GM19035 (cell line): ENCODE data around the gene PCBD1.

ENCODE experiments used
- ATAC-seq: cut with Tn5 transposase; IDR thresholded peaks from one replicate; pipeline ENCODE4 v1.9.1; 2021; ENCODE audit not compliant: unreplicated experiment

The PCBD1 gene

DNA sequence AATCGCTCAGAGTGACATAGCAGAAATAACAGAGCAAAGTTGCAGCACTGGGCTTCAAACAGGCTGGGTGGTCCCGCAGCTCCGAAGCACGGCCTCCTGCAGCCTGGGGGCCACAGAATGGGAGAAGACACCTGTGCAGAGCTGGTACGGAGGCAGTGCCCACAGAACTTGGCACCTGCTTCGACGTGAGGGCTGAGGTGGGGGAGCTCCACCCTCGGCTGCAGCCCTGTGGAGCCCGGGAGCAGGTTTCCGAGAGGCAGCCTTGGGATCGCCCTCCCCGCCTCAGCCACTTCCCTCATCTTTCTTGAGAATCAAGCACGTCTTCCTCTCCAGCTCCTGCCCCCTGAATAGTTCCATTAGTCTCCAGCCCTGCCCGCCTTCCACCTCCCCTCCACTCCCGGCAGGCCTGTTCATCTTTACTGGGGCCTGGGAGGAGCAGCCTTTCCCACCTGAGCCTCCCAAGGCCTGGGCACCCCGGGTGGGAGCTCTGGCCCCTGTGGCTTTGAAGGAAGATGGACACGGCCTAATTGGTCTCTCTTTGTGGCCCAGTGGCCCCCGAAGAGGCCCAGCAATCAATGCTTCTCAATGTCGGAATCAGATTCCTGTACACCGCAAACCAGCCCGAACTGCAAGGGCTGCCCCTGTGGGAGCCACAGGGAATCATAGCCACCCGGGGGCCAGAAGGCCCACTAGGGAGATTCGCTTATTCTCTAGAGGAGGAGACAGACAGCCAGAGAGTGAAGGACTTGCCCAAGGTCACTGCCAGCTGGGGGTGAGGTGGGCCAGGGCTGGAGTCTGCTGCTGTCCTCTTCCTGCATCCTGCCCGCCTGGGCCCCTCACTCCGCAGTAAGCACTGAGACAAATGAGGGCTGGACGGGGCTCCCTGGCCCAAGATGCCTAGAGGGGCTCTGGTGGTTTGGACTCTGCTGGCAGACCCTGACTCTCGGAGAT, 17.0 kb upstream of the PCBD1 start:
- no peak for ATAC-seq

GRCh38 chr10:70903262-70903921, 15.0 kb upstream of the PCBD1 start:
- no peak for ATAC-seq

- no peak for ATAC-seq
Observed at GRCh38 chr10:70902661-70903261, 14.4 kb upstream of the PCBD1 start.

GRCh38 chr10:70901276-70901878, 13.0 kb upstream of the PCBD1 start:
- no peak for ATAC-seq

DNA sequence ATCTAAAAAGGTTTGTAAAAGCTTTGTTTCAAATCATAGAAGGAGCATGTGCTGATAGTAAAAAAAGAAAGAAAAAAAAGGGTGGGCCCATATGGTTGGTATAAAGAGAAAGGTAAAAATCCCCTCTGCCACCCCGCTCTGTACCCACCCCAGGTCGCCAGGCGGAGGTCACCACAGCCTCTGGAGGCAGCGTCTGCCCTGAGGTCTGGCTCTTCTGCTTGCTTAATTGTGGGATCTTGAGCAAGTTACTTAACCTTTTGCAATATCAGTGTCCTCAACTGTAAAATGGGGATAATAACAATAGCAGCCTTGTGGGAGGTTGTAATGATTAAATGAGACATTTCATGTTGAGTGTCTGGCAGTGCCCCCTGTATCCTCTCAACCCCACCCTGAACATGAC, 10.7 kb upstream of the PCBD1 start:
- no peak for ATAC-seq

GRCh38 chr10:70898687-70899086, 10.3 kb upstream of the PCBD1 start:
- ATAC-seq, result no peak

- ATAC-seq, result no peak
Observed at GRCh38 chr10:70896551-70896950, 8.2 kb upstream of the PCBD1 start.

DNA sequence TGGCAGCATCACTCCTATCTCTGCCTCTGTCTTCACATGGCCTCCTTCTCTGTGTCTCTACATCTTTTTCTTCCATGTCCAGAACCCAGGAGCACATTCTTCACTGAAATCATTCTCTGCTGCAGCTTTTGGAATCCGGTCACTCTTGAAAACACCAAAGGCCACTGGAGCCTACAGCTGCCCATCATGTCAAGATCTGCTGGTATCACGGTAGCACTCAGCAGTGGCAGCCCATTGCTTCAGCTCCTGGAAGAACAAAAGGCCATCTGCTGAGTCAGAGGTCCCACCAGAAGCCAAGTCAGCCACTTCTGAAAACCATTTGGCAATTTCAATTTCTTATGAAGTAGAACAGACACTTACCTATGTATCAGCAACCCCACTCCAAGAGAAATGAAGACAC, 6.1 kb upstream of the PCBD1 start:
- ATAC-seq, result no peak

DNA sequence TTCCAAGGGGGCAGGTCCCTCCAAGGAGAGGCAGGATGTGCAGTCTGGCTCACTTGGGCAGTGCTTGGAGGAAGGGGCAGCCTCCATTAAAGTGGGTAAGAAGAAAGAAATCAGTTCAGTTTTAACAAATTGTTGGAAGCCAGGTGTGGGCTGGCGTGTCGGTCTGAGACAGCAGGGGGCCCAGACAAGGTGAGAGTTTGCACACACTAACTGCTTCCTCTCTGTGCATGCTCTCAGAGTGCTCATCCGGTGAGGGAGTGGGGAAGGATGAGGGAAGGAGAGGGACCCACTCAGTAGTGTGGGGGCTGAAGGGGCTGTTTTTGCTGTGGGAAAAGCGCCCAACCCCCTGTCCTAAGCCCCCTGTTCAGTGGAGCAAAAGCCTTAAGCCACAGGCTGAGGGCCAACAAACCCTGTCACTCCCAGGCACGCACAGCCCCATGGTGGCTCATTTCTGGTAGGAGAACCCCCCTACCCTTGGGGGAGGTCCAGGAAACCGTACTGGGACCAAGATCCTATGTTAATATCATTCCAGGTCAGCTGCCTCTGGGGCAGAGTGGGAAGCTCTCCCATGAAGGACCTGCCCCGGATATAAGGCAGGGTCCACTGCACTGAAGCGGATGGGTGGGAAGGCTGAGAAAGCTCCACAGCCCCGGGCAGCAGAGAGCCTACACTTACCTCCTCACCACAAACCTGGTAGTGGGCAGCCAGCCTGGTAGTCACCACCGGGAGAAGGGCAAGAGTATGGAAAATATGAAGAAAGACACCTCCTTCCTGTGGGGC, 5.1 kb upstream of the PCBD1 start:
- no peak for ATAC-seq

DNA sequence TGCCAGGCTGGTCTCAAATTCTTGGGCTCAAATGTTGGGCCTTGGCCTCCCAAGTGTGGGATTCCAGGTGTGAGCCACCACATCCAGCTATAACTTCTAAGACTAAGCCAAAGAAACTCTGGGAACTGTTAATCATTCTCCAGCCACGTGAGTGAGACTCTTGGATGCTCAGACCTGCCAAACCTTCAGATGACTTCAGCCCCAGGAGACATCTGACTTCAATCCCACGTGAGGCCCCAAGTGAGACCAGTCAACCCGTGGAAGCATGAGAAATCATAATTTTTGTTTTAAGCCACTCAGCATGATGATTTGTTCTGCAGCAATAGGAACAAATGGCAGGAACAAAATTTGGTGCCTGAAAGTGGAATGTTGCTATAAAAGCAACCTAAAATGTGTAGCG, 4.3 kb upstream of the PCBD1 start:
- ATAC-seq, result no peak

DNA sequence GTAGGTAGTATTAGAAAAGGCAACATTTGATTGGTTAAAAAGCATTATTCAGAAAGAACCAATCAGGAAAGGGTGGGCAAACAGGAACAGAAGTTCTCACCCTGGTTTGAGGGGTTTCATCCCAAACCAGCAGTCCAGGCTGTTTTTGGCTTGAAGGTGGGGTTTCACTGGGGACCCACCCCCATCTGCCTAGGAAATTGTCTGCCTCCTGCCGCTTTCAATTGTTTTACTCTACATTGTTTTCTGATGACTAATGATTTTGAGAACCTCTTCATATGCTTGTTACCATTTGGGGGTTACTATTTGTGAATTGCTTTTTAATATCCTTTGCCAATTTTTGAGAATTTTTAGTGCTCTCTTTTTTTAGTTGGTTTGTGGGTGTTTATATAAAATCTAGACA, 3.3 kb upstream of the PCBD1 start:
- no peak for ATAC-seq

GRCh38 chr10:70890917-70891431, 2.6 kb upstream of the PCBD1 start:
- no peak for ATAC-seq

DNA sequence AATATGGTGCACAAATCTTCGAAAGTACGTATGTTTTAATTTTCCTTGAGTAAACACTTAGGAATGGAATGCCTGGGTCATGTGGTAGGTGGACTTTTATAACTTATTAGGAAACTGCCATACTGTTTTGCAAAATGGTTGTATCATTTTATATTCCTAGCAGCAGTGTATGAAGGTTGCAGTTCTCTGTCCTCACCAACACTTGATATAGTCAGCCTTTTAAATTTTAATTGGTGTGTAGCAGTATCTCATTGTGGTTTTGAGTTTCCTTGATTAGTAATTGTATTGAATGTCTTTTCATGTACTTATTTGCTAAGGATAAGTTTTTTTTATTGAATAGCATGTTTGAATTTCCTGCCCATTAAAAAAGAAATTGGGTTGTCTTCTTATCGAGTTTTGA, 926 bp upstream of the PCBD1 start:
- ATAC-seq, result no peak

DNA sequence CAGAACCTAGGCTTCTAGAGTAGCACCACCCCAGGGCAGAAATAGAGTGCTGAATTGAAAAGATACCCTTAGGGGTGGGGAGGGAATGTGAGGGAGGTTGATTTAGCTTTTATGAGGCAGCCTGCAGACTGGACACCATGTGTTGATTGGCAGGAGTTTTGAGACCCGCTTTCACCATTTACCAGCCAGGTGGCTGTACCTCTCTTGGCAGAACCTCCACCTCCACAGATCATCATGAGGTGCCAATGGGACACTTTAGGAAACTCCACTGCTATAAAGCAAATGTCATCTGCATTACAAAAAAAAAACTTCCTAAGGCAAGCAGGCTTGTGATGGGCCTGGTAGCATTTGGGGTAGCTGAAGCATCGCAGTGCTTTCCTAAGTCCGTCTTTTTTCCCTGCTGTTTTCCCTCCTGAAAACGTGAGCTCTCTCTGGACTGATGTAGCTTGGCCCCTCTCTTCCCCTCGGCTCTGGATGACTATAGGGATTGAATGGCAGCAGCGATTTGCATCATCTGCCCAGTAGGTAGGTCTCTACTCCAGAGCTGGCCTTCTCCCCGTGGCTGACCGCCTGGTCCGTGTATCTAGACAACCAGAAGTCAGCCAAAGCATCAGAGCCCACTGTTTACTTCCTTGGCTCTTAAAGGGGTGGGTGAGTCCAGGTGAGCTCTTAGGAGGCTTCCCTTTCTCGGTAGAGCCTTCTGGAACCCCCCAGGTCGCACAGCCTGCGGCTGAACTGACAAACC, 1.3 kb downstream of the PCBD1 start:
- ATAC-seq, result no peak

- no peak for ATAC-seq
Observed at GRCh38 chr10:70885931-70886903, 2.1 kb downstream of the PCBD1 start.

DNA sequence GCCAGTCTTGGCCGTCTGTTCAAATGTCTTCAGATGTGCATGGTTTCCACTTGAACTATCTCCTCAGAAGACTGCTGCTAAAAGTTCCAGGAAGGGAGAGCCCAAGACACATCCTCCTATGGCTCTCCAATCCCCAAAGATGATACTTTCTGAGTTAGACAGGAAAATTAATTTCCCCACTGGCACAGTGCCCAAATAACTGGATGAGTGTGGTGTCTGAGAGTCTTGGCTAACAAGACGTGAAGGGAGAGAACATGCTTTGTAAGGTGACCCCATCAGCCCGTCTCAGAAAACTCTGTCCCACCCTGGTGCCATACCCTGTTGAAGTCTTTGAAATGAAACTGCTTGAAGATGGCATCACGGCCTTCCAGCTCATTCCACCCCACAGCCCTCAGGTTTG, 2.9 kb downstream of the PCBD1 start:
- no peak for ATAC-seq

- no peak for ATAC-seq
Observed at GRCh38 chr10:70884741-70885140, 3.6 kb downstream of the PCBD1 start.

DNA sequence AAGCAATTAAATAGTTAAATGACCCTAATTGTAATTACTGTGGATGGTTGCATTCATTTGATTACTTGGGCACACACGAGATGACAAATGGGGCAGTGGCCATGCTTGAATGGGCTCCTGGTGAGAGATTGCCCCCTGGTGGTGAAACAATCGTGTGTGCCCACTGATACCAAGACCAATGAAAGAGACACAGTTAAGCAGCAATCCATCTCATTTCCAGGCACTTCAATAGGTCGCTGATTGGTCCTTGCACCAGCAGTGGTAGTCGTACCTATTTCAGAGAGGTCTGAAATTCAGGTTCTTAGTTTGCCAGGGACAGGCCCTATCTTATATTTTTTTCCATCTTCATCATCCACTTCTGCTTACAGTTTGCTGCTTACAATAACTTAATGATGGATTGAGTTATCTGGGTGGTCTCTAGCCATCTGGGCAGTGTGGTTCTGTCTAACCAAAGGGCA, 8.3 kb downstream of the PCBD1 start:
- ATAC-seq, result peak; percentile 67

- no peak for ATAC-seq
Observed at GRCh38 chr10:70879207-70879606, 9.2 kb downstream of the PCBD1 start.
